Measurements from ENCODE around the gene TIAM2.
"Not testable (repeated sequence)": the region's sequence is repeated elsewhere in the genome, so short reads cannot be mapped to it uniquely, and the experiment has no call there.

TIAM2 gene

DNA sequence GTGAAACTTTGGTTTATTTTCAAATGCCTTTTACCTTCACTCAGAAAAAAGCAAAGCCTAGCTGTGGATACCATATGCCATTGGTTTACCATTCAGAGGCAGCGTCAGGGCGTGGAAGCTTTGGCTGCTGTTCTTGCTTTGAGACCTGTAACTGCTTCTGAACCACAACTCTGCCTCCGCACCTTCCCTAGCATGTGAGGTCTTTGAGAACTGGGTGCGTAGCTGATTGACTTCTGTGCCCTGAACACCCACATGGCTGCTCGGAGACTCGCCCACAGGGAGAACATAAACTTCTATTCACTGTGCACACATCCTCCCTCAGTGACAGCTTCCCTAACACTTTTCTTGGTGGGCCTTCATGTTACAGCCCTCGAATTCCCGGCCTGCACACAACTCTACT is 257.5 kb downstream of the TIAM2 start:
- no peak for DNase-seq (ENCODE audit: low read depth in 2 of 3, low spot score in 2 of 3)

DNA sequence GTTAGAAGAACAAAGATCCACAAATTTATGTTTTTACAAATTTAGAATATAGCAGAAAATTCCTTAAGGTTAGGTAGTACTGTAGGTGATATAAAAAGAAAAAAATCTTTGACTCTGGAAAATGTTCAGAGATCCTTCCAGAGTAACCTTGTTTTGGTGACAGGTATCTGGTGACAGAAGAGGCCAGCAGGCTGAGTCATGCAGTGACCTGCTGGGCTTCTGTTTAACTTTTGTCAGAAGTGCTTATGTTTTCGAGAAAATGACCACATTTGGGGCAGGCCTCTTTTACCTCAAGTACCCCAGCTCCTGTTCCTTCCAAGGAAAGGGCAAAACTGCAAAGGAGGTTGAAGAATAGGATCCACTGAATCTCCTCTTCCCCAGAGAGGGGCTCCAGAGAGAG is 258.2 kb downstream of the TIAM2 start:
- DNase-seq (ENCODE audit: low read depth in 2 of 3, low spot score in 2 of 3) = no peak

DNA sequence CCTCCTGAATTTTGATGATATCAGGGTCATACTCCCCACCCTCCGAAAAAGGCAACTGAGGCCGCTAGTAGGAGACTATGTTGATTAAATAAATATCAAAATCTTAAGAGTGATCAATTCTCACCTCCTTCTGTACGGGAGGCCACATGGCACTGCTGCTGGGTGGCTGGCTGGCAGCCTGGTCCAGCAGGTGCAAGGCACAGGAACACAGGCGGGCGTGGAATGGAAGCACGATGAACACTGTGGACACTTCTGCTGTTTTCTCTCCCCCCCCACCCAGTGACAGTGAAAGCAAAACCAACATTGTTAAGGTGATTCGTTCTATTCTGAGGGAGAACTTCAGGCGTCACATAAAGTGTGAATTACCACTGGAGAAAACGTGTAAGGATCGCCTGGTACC is 259.0 kb downstream of the TIAM2 start:
- no peak for DNase-seq (ENCODE audit: low read depth in 2 of 3, low spot score in 2 of 3)

DNA sequence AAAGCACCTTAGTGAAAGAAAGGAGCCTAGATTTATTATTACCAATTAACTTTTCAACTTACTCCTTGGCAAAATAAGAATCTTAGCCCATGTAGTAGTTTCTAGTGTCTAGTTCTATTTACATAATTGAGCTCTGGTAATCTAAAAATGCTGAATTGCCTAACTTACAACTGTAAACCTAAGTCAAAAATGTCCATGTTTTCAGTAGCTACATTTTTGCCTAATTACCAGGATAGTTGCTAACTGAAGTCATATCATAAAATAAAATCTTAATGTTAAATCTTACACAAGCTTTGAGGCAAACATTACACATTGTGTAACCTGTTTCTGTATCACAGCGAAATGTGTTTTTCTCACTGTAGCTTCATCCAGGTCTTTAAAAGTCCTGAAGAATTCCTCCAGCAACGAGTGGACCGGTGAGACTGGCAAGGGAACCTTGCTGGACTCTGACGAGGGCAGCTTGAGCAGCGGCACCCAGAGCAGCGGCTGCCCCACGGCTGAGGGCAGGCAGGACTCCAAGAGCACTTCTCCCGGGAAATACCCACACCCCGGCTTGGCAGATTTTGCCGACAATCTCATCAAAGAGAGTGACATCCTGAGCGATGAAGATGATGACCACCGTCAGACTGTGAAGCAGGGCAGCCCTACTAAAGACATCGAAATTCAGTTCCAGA is 261.1 kb downstream of the TIAM2 start:
- no peak for DNase-seq (ENCODE audit: low read depth in 2 of 3, low spot score in 2 of 3)

DNA sequence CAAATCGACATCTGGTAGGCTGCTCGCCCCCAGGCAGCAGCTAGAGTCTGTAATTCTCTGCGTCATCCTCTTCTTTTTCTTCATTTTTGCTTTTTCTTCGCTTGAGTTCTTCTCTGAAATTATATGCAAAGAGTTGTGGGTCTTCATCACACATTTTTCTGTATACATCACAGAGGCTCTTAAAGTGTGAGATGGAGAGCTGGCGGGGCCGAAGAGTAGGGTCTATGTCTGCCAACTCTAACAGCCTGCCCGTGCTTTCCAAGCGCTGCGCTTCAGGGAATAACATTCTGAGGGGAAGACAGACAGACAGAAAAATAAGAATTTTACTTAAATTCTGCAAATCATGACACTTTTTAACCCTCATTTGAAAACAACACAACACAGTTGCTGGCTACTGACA is 262.7 kb downstream of the TIAM2 start:
- DNase-seq (ENCODE audit: low read depth in 2 of 3, low spot score in 2 of 3) = no peak

DNA sequence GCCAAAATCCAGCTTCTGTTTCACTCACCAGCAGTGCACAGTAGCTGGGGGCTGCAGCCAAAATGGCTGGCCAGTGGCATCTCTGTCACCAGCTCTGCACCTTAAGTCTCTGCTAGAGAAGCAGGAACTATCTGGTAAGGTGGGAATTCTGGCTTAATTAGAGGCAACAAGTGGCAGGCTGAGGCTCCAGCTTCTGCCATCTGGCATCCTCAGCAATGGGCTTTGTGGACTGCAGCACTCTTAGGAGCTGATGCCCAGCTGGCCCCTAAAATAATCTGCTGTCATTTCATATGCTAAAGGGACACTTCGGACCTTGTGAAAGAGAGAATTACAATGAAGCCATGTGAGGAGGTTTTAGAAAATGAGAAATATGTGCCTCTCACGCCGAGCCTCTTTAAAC is 264.1 kb downstream of the TIAM2 start:
- DNase-seq (ENCODE audit: low read depth in 2 of 3, low spot score in 2 of 3) = no peak

DNA sequence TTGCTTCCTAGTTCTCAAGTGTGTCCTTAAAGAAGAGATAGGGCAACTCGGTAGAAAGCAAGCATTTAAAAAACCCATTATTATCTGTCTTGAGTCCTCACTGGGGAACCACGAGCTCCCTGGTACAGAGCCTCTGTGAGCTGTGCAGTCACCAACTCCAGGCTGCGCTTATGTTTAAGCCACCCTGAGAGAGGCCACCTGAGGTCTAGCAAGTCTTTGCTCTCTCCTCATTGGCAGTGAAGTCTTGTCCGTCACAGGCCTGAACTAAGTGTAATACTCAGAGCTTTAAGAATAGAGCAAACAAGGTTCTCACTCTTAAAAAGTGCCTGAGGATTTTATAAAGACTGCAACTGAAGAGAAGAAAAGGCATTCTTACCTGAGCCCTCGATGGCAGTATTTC is 264.8 kb downstream of the TIAM2 start:
- DNase-seq (ENCODE audit: low read depth in 2 of 3, low spot score in 2 of 3) = no peak

DNA sequence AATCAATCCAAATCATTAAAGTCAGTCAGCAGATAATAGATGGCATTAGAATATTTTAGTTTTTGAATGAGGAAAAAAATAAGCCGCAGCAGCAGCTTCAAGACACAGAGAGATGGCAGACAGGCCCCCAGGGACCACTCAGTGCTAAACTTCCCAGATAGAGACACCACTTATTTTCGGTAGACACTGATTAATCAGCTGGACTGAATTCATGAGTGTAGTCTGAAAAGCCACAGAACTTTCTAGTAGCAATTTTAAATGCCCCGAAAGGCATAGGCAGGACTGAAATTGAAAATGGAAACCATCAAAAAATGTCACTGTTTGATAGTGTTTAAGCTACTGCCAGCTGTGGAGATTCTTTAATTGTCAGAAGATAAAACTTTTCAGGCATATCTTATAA is 265.6 kb downstream of the TIAM2 start:
- no peak for DNase-seq (ENCODE audit: low read depth in 2 of 3, low spot score in 2 of 3)

DNA sequence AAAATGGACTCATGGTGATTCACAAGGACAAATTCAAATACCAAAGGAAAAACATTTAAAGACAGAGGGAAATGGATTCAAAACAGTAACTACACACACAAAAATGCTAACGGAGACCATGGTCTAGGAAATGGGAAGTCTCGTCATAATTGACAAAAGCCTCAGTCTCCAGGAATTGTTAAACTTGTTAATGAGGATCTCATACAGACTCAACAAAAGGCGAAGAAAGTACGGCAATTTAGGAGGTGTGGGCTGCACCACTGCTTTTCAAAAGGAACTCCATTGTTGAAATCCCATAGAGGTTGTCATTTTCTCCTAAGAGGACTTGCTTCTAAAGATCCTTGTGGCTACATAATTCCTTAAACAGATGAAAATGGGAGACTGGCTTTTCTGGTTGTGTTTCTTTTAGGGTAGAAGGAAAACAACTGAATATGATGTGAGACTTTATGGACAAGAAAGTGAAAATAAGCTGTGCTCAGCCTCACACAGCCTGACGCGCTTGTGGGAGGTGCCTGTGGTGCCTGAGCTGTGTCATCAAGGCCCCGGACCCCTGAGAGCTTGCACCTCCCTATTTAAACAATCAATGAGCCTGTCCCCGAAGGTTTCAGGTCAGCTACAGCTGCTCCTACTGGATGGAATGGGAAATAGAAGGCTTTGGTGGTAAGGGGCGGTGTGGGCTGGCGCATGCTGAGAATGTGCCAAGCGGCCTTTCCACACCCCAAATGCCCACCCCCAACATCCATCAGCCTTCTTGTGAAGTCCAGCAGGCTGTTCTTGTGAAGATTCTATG is 266.2 kb downstream of the TIAM2 start:
- no peak for DNase-seq (ENCODE audit: low read depth in 2 of 3, low spot score in 2 of 3)

DNA sequence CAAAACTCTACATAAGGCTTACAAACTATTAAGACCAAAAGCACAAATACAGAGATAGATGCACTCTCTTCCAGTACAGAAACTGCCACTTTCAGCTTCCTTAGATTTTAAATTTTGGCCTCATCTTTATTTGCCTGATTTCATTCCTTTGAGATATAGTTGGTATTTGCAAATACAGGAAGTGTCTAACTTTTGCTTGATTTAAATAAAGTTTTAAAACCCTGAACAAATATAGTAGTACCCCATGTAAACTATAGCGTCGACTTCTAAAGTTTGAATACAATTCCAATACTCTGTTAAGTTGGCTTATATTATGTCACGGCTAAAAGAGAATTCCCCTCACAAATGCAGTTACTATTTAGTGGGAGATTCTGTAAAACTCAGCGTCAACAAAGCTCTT is 267.5 kb downstream of the TIAM2 start:
- DNase-seq (ENCODE audit: low read depth in 2 of 3, low spot score in 2 of 3) = no peak

DNA sequence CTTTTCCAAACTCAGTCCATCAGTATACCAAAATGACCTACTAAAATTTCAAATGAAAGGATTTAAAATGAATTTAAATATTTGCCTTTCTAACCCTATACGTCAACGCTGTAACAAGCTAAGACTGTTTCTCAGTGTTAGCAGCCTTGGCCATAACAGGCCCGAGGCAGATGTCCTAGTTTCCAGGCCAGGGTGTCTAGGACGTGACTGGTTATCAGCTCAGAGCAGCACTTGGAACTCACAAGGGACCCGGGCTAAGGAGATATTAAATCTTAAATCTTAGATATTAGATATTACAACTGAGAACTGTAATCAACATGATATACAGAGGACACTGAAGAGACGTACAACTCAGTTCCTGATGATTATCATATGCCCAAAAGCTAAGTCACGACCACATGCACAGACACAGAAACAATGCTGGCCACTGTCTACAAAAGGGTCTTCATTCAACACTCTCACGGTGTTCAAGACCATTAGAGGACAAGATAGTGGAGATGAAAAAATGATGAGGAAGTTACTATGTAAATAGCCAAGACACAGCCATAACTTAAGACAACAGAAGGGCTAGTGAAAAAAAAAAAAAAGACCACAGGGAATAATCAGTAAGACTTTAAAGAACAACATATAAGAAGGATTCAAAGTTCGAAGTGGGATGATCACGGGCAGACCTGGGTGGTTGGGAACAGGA is 268.4 kb downstream of the TIAM2 start, which contains the start of gene CLDN20:
Gene CLDN20 (plus strand): TSS at position 641 of the 691 bp plus-strand sequence. CDS start 11,707 bp downstream, outside the sequence.
- no peak for DNase-seq (ENCODE audit: low read depth in 2 of 3, low spot score in 2 of 3)

DNA sequence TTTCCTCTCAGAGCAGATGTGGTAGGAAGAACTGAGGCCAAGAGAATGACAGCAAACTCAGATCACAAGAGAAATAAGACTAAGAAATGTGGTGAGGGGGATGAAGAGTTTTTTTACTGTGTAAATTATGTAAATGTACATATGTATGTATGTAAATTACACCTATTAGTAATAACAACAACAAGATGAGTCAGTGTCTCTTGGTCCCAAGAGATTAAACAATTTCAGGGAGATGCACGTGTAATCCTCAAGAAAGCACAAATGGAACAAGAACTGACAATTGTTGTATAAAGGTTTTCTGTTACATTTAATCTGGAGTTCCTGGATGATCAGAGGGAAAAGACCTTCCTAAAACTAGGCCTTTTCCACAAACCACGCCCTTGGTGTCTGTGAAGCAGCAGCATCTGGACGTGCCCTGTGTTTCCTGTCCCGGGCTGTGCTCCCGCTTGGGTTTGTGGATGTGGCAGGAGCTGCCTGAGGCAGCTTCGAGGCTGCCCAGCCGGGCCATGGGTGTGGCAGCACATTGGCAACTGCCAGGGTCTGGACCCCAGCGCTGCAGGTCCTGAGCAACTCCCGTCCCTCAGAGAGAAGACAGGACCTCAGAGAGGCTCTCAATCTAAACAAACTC is 269.7 kb downstream of the TIAM2 start:
- no peak for DNase-seq (ENCODE audit: low read depth in 2 of 3, low spot score in 2 of 3)

DNA sequence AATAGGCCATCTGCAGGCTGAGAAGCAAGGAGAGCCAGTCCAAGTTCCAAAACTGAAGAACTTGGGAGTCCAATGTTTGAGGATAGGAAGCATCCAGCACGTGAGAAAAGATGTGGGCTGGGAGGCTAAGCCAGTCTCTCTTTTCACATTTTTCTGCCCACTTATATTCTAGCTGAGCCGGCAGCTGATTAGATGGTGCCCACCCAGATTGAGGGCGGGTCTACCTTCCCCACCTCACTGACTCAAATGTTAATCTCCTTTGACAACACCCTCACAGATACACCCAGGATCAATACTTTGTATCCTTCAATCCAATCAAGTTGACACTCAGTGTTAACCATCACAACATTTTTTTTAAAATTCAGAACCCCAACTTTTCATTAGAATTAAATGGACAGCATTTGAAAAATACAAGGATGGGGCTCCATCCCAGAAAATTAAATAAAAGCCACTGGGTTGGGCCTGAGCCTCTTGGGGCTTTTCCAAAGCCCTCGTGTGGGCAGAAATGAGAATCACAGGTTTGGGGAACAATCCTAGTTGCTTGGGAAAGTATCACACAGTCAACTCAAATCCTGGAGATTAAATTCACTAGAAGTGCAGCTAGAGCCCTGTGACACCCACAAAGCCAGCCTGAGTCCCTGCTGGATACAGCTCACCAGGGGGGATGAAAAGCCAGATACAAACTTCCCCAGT is 270.9 kb downstream of the TIAM2 start:
- DNase-seq (ENCODE audit: low read depth in 2 of 3, low spot score in 2 of 3) = no peak

DNA sequence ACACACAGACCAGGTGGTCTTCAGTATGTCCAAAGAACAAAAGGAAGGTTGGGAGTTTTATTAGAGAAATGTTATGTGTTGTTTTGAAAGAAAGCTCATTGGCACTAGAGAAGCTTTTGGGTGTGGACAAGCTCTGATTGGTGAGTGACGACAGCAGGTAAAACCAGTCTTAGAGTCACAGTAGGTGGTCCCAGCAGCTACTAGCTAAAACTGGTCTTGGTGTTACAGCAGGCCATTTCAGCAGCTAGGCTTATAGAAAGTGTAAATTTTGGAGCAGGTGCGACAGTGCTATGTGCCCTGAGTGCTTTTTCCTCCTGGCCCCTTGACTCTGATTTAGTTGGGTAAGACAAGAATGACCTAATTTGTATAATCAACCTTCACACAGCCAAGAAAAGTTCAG is 272.3 kb downstream of the TIAM2 start:
- DNase-seq (ENCODE audit: low read depth in 2 of 3, low spot score in 2 of 3) = no peak

DNA sequence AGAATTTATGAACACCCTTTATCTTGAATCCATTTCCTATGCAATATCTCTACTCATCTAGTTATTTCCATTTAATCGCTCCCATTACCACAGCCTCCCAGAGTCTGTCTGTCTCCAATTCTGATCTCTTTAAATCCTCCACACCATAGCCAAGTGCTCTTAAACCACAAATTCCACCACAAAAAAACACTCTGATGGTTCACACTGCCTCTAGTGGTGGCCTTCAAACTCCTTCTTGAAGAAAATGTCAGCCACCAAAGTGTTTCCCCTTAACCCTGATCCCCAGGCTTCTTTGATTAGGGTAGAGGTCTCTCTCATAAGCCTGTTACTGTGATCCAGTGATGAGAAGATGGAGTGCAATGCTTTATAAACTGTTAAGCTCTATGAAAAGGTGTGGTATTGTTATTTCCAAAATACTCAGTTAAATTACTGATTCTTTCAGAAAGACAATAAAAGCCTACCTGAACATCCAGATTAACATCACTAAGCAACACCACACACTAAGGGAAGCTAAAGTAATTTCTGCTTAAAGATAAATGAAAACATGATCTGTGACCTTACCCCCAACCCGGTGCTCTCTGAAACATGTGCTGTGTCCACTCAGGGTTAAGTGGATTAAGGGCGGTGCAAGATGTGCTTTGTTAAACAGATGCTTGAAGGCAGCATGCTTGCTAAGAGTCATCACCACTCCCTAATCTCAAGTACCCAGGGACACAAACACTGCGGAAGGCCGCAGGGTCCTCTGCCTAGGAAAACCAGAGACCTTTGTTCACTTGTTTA is 273.2 kb downstream of the TIAM2 start:
- DNase-seq (ENCODE audit: low read depth in 2 of 3, low spot score in 2 of 3) = not testable (repeated sequence)

DNA sequence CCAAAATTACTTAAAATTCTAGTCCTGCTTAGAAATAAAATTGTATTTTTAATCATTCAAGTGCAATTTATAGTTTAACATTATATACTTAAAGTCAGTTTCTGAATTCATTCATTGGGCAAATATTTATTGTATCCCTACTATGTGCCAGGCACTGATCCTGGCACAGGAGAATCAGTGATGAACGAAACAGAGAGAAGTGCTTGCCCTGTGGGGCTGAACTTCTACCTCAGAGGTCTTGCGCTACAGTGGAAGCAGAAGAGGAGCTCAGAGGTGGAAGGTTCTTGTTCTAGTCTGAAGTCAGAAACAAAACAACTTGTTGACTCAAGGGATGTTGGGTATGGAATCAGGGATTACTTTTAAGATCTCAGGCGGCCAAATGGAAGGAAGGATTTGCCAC is 274.6 kb downstream of the TIAM2 start:
- no peak for DNase-seq (ENCODE audit: low read depth in 2 of 3, low spot score in 2 of 3)

DNA sequence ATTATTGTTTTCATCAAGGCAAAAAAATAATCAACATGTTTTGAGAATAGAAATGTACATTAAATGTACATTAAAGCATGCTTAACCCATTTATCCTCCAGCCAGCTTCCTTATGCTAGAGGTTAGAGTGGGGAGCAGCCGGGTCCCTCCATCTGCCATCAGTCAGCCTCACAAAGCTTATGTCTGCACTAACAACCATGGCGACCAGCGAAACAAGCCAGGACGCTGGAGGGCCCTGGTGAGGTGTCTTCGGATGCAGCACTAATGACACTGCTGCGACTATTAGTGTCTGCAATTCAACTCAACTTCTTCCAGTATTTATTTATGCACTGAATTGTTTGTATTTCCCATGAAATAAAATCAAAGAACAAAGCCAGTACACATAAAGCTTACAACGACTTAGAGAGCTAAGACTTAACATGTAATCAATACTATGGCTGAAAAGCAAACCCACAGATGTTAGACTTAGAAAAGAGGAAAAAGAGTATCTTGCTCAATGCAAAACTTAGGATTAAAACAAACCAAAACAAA is 275.5 kb downstream of the TIAM2 start:
- no peak for DNase-seq (ENCODE audit: low read depth in 2 of 3, low spot score in 2 of 3)

DNA sequence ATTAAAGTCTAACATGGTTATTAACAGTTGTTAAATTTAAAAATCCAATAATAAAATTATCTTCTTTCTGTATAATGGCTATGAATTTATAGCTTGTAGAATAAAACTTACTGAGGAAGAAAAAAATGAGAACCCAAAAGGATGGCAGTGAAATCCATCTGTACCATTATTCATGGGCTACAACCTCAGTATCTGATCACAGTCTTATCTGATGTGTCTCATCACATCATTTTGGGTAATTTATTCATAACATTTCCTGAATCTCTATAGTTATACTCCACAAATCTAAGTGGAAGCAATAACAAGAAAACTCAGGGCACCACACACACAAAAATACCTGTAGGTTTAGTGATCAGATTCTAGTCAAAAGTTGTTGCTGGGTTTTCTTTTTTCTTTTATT is 276.0 kb downstream of the TIAM2 start:
- no peak for DNase-seq (ENCODE audit: low read depth in 2 of 3, low spot score in 2 of 3)

DNA sequence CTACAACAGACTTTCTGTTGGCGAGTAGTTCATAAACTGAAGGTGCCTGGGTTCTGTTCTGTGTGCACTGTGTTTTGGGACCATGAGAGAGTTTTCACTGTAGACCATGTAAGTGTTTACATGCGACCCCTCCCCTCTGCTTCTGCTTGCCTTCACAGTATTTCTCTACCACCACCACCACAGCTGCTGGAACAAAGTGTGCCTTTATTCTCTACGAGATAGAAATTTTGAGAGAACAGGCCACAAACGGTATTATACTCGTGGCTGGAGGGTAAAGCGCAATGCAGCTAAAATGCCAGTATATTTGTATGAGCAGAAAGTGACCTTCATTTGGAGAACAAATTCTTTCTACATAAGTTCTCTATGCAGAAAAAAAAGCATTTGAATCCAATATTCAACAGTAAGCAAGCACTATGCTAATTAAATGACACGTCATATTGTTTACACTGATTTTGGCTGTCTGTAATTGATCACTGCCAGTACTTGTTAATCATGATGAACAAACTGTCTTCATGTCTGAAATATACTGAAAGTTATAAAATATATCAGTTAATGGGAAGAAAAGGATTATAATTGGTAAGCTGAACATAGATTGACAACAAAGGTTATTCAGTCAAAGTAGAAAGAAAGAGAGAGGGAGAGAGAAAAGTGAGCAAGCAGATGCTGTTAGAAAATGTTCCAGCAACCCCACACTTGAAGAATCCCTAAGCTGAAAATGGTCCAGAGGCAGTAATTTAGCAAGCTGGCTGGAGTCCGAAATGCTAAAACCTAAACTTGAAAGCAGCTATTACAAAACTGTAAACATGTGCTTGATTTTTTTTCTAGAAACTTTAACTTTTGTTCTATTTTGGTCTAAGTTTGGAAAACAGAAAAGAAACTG is 277.5 kb downstream of the TIAM2 start:
- no peak for DNase-seq (ENCODE audit: low read depth in 2 of 3, low spot score in 2 of 3)

Measured in activated CD8-positive, alpha-beta memory T cell treated with anti-CD3 and anti-CD28 coated beads for 48 hours (primary cell).